A549 (cell line): ENCODE results near the gene DOK7. TPM values are rescaled to one million over a fixed set of nuclear protein-coding genes. Genes with fewer than 3 reads are reported as not detected.

Experiments used
- ATAC-seq, 2 experiments: fragments of 200-7000 bp in 1 of 2; fragments of >200 bp in 1 of 2; cut with Nextera tagmentation in 1 of 2; cut with Tn5 transposase in 1 of 2; 3 replicates each; pipeline versions ENCODE4 v1.8.0 to v1.9.1; 2018 to 2020; ENCODE audit warnings: mild to moderate bottlenecking in 1 of 2, moderate library complexity in 1 of 2
- CTCF ChIA-PET: fragments of 300-600 bp; sonication (Branson Sonifier 250); formaldehyde crosslinking; extraction: SDS; loops from one replicate; lab custom pipeline; 2021; ENCODE audit warnings: antibody characterized with exemption, inconsistent platforms; lab: Yijun Ruan, JAX
- POLR2A ChIA-PET: fragments of 350-600 bp; formaldehyde crosslinking; extraction: SDS; loops from one replicate; lab custom pipeline; 2021; ENCODE audit warnings: antibody characterized with exemption, inconsistent platforms; lab: Yijun Ruan, JAX
- DNase-seq, 2 experiments: peaks; one replicate each; pipeline versions ENCODE4 v3.0.0 to v3.0.0-alpha.2; 2011 to 2016; ENCODE audit warnings: low read depth in 1 of 2, low spot score in 1 of 2
- FAIRE-seq: peaks from 2 replicates; lab custom pipeline; 2011; peaks lifted over from hg19 to GRCh38; lab: Jason Lieb, UNC
- H3K27ac ChIP-seq, 2 experiments: fragments of >200 bp; sonication (Bioruptor Twin); formaldehyde crosslinking; 3 replicates each; pipeline ENCODE4 v1.5.1; 2016 to 2017
- H3K4me1 ChIP-seq: fragments of >200 bp; sonication (Bioruptor Twin); formaldehyde crosslinking; 3 replicates; pipeline ENCODE4 v1.6.1; 2016
- H3K4me2 ChIP-seq: fragments of >200 bp; sonication (Bioruptor Twin); formaldehyde crosslinking; 3 replicates; pipeline ENCODE4 v1.6.1; 2016
- H3K4me3 ChIP-seq: fragments of >200 bp; sonication (Bioruptor Twin); formaldehyde crosslinking; 3 replicates; pipeline ENCODE4 v1.5.1; 2016
- H3K9me3 ChIP-seq: fragments of >200 bp; sonication (Bioruptor Twin); formaldehyde crosslinking; 3 replicates; pipeline ENCODE4 v1.6.1; 2016
- BCL3 ChIP-seq: fragments of >200 bp; sonication (Bioruptor Twin); formaldehyde crosslinking; IDR thresholded peaks from 3 replicates; pipeline ENCODE4 v1.6.1; 2016
- CBX2 ChIP-seq: fragments of 200-600 bp; sonication (generic); IDR thresholded peaks from 2 replicates; pipeline ENCODE4 v1.6.1; 2016; ENCODE audit warnings: low read depth, mild to moderate bottlenecking, borderline replicate concordance
- CTCF ChIP-seq: fragments of >200 bp; sonication (Bioruptor Twin); formaldehyde crosslinking; IDR thresholded peaks from 3 replicates; pipeline ENCODE4 v1.5.1; 2016
- E2F6 ChIP-seq: IDR thresholded peaks from 2 replicates; pipeline ENCODE4 v1.6.1; 2012; ENCODE audit warnings: low read depth, borderline replicate concordance
- EP300 ChIP-seq, 2 experiments: fragments of >200 bp; sonication (Bioruptor Twin); formaldehyde crosslinking; IDR thresholded peaks; 2 replicates in 1 of 2; 3 replicates in 1 of 2; pipeline ENCODE4 v1.6.1; 2016 to 2017
- FOSL2 ChIP-seq, 2 experiments: fragments of 450-650 bp in 1 of 2; fragments of >200 bp in 1 of 2; sonication (Bioruptor Twin) in 1 of 2; formaldehyde crosslinking; IDR thresholded peaks; 2 replicates each; pipeline versions ENCODE4 v1.5.0 to v1.6.1; 2016 to 2020; ENCODE audit warnings: mild to moderate bottlenecking in 1 of 2, moderate library complexity in 1 of 2
- HEYL ChIP-seq: fragments of 250-450 bp; sonication (Bioruptor Pico); IDR thresholded peaks from 2 replicates; pipeline ENCODE4 v1.8.0; 2021; ENCODE audit warnings: mild to moderate bottlenecking, moderate library complexity
- HOXB5 ChIP-seq: fragments of 250-450 bp; sonication (Bioruptor Pico); IDR thresholded peaks from 2 replicates; pipeline ENCODE4 v1.5.0; 2020; ENCODE audit warnings: mild to moderate bottlenecking, moderate library complexity
- KDM1A ChIP-seq: fragments of 200-600 bp; sonication (generic); IDR thresholded peaks from 2 replicates; pipeline ENCODE4 v1.6.1; 2016; ENCODE audit warnings: low read depth, mild to moderate bottlenecking
- NPAS2 ChIP-seq: fragments of 250-450 bp; sonication (Bioruptor Pico); IDR thresholded peaks from 2 replicates; pipeline ENCODE4 v1.8.0; 2022; ENCODE audit warnings: mild to moderate bottlenecking, moderate library complexity, borderline replicate concordance
- PBX3 ChIP-seq: IDR thresholded peaks from 2 replicates; pipeline ENCODE4 v1.6.1; 2012
- POLR2A ChIP-seq: IDR thresholded peaks from 2 replicates; pipeline ENCODE4 v1.6.1; 2012; ENCODE audit warnings: mild to moderate bottlenecking, low read length
- RAD21 ChIP-seq, 2 experiments: fragments of >200 bp in 1 of 2; sonication (Bioruptor Twin) in 1 of 2; formaldehyde crosslinking in 1 of 2; IDR thresholded peaks in 1 of 2; conservative IDR thresholded peaks in 1 of 2; 2 replicates in 1 of 2; 3 replicates in 1 of 2; pipeline ENCODE4 v1.6.1; 2012 to 2018; ENCODE audit warnings: inconsistent platforms in 1 of 2
- RARB ChIP-seq: fragments of 250-450 bp; sonication (Bioruptor Pico); IDR thresholded peaks from 2 replicates; pipeline ENCODE4 v1.8.0; 2021; ENCODE audit warnings: mild to moderate bottlenecking, moderate library complexity
- RCOR1 ChIP-seq: fragments of 150-350 bp; IDR thresholded peaks from 2 replicates; pipeline ENCODE4 v1.6.1; 2014; ENCODE audit warnings: antibody characterized with exemption, low read length, low read depth
- REST ChIP-seq: fragments of 200-600 bp; sonication (generic); IDR thresholded peaks from 2 replicates; pipeline ENCODE4 v1.6.1; 2016; ENCODE audit warnings: antibody characterized with exemption, mild to moderate bottlenecking, moderate library complexity
- RFX5 ChIP-seq: fragments of 450-650 bp; IDR thresholded peaks from 2 replicates; pipeline ENCODE4 v1.7.1; 2014; ENCODE audit warnings: antibody characterized with exemption, mild to moderate bottlenecking, moderate library complexity
- TFCP2L1 ChIP-seq: fragments of 250-450 bp; sonication (Bioruptor Pico); IDR thresholded peaks from 2 replicates; pipeline ENCODE4 v1.5.0; 2021; ENCODE audit warnings: mild to moderate bottlenecking
- TP53 ChIP-seq: fragments of 250-450 bp; sonication (Bioruptor Pico); IDR thresholded peaks from 2 replicates; pipeline ENCODE4 v1.5.0; 2021; ENCODE audit warnings: mild to moderate bottlenecking, moderate library complexity
- ZFP36 ChIP-seq: fragments of 450-650 bp; IDR thresholded peaks from 2 replicates; pipeline ENCODE4 v1.6.1; 2014; ENCODE audit warnings: borderline replicate concordance; ENCODE audit not compliant: partially characterized antibody
- ZNF302 ChIP-seq: fragments of 250-450 bp; sonication (Bioruptor Pico); IDR thresholded peaks from 2 replicates; pipeline ENCODE4 v1.9.0; 2021; ENCODE audit warnings: inconsistent platforms, mild to moderate bottlenecking, moderate library complexity
- WGBS: methylation state at CpG from one replicate; pipeline ENCODE4 v1.1.6; 2017; ENCODE audit errors: missing lambda C conversion rate; 5-methylcytosine and 5-hydroxymethylcytosine counted together
- polyA plus RNA-seq, 4 experiments: library from polyadenylated mRNA; depleted of rRNA in 3 of 4; stranded (reverse); fragments of >200 nt; fragmentation: RNase III in 1 of 4; extraction: RNeasy Plus Mini Kit Qiagen cat#74134 plus additional on column Dnase treatment in 1 of 4; gene quantifications; 2 replicates in 3 of 4; 3 replicates in 1 of 4; pipeline ENCODE4 v1.2.3, GENCODE V29; 2011 to 2017

Gene DOK7
- polyA plus RNA-seq, 2 of the 4 experiments (the other 2 are of a cell fraction), result 0.17 to 0.21 TPM

GRCh38 chr4:3481113-3481531 is 18.0 kb downstream of the DOK7 start:
- peak in 1 of 2 experiments; percentile 12; a peak in 3 of 6 replicates for ATAC-seq

GRCh38 chr4:3481783-3482393 is 18.8 kb downstream of the DOK7 start:
- POLR2A ChIA-PET, result no interaction called here
- Histone ChIP-seq H3K9me3 (no peaks in the 10 kb centered on the region), H3K4me2 (no peak overlapping the region), H3K4me3 (no peak overlapping the region), H3K4me1 (peaks cover 37% of the 10 kb centered on the region), H3K27ac (peak overlapping the region in 1 of 2 experiments; percentile 46; a peak in 1 of 6 replicates)
- FAIRE-seq (no peak), DNase-seq (no peak), ATAC-seq (no peak)
- TF ChIP-seq HEYL (CRISPR knock-in tag), result no peak
- TF ChIP-seq CBX2, result no peak
- TF ChIP-seq RCOR1, result no peak
- no peak for TF ChIP-seq E2F6
- no peak for TF ChIP-seq ZFP36
- TF ChIP-seq KDM1A, result no peak
- WGBS, result 83% methylated on average over 19 of the region's 19 CpGs
- CTCF ChIA-PET, result interaction anchor here (1.6 to 3.8 kb wide), 9 partner anchors 10 to 289 kb away, joined by 5 to 28 read pairs (median 13); no protein-coding TSS in a partner anchor

More at GRCh38 chr4:3481113-3481531, 18.0 kb downstream of the DOK7 start:
- peak overlapping the region in 1 of 2 experiments; percentile 60; a peak in 2 of 6 replicates for H3K27ac ChIP-seq
- TF ChIP-seq POLR2A (no peak), FOSL2 (IDR thresholded peaks at IDR 0.05) (no peak), FOSL2 (CRISPR knock-in tag; IDR thresholded peaks at IDR 0.05) (no peak), RARB (CRISPR knock-in tag) (no peak), TP53 (no peak), CTCF (no peak), RAD21 (conservative IDR thresholded peaks at IDR 0.05 in 1 of 2, IDR thresholded peaks at IDR 0.05 in 1 of 2) (no peak), CBX2 (no peak), HOXB5 (CRISPR knock-in tag) (no peak)
- TF ChIP-seq, all 56 proteins: peak for 0
- 69% methylated on average over 3 of the region's 5 CpGs for WGBS
- peaks cover 37% of the 10 kb centered on the region for H3K4me1 ChIP-seq
- 0 out of 3 replicates have a peak overlapping the region, but pooled peaks have one; percentile 14 for H3K4me2 ChIP-seq
- no peaks in the 10 kb centered on the region for H3K9me3 ChIP-seq
- no peak for DNase-seq
- CTCF ChIA-PET, result interaction anchor here (0.6 to 3.8 kb wide), 41 partner anchors 10 to 397 kb away, joined by 3 to 28 read pairs (median 4); partner anchors contain the start of gene DOK7
- no peak for FAIRE-seq
- POLR2A ChIA-PET, result no interaction called here
- H3K4me3 ChIP-seq, result no peak overlapping the region

- CTCF ChIA-PET, result interaction anchor here (3.8 kb wide), 1 partner anchor 137 kb away, joined by 28 read pairs; no protein-coding TSS in a partner anchor
These were observed 19.6 kb downstream of the DOK7 start for GRCh38 chr4:3482707-3483106.

More at GRCh38 chr4:3482707-3483106, 19.6 kb downstream of the DOK7 start:
- FAIRE-seq (no peak), DNase-seq (no peak), ATAC-seq (no peak)
- no peaks in the 10 kb centered on the region for H3K9me3 ChIP-seq
- peaks cover 37% of the 10 kb centered on the region for H3K4me1 ChIP-seq
- TF ChIP-seq RAD21 (conservative IDR thresholded peaks at IDR 0.05 in 1 of 2, IDR thresholded peaks at IDR 0.05 in 1 of 2) (no peak), EP300 (IDR thresholded peaks at IDR 0.05) (no peak), BCL3 (no peak), PBX3 (no peak), NPAS2 (CRISPR knock-in tag) (no peak), REST (no peak), CBX2 (no peak), TFCP2L1 (CRISPR knock-in tag) (no peak), TP53 (no peak), ZNF302 (CRISPR knock-in tag) (no peak), POLR2A (no peak), FOSL2 (IDR thresholded peaks at IDR 0.05) (no peak), FOSL2 (CRISPR knock-in tag; IDR thresholded peaks at IDR 0.05) (no peak), RFX5 (no peak), E2F6 (no peak)
- no peak overlapping the region for H3K4me3 ChIP-seq
- H3K27ac ChIP-seq, result peak overlapping the region in 1 of 2 experiments; percentile 46; a peak in 2 of 6 replicates
- WGBS, result 96% methylated on average over 4 of the region's 12 CpGs
- POLR2A ChIA-PET, result no interaction called here
- no peak overlapping the region for H3K4me2 ChIP-seq
